ENCODE data around the gene HMG20B.

Gene HMG20B

GRCh38 chr19:3586127-3586626 lies 13.4 kb downstream of the HMG20B start:
- DNase-seq, result no peak

- no peak for DNase-seq
These were observed 14.1 kb downstream of the HMG20B start for GRCh38 chr19:3586707-3587346.

GRCh38 chr19:3589439-3589838 lies 16.7 kb downstream of the HMG20B start:
- DNase-seq, result no peak

- no peak for DNase-seq
These were observed 17.2 kb downstream of the HMG20B start for GRCh38 chr19:3589949-3590348.

- no peak for DNase-seq
These were observed 18.4 kb downstream of the HMG20B start for GRCh38 chr19:3590991-3591659.

DNA sequence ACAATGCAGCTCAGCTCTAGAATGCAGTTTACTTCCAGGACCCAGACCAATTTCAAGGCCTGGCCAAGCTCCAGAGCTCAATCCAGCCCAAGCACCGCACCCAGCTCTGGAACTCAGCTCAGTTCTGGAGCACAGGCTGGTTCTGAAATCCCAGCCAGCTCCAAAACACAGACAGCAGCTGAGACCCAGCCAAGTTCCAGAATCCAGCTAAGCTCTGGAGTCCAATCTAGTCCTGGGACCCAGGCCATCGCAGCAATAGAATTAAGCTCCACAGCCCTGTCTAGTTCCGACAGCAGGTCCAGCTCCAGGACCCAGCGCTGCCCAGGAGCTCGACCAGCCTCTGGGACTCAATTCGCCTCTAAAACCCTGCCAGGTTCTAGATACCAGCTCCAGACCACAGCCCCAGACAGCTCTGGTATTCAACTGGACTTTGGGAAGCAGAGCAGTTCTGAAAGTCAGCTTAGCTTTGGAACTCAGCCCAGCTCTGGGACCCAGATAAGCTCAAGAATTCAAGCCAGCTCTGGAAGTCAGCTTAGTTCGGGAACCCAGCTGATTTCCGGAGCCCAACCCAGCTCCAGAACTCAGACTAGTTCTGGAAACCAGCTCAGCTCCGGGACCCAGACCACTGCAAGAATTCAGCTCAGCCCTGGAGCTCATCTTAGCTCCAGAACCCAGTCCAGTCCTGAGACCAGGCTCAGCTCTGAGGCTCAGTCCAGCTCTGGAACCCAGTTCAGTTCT lies 19.3 kb downstream of the HMG20B start:
- DNase-seq, result no peak

DNA sequence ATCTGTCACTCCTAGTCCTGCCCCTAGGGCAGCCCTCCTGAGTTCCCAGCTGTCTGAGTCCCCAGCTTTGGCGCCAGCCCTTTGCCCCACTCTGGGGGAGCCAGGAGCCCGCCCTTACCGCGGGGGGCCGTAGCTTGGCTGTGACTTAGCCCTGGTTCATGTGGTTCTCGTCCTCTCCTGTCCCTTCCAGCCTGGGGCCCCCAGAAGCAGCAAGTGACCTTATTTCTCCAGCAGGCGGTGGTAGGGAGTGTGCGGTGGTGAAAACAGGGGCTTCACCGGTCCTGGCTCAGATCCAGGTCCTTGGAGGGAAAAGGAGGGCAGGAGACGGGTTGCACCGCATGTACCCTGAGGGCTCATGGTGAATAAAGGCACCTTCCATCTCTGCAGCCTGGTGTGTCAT lies 20.4 kb downstream of the HMG20B start:
- no peak for DNase-seq

DNA sequence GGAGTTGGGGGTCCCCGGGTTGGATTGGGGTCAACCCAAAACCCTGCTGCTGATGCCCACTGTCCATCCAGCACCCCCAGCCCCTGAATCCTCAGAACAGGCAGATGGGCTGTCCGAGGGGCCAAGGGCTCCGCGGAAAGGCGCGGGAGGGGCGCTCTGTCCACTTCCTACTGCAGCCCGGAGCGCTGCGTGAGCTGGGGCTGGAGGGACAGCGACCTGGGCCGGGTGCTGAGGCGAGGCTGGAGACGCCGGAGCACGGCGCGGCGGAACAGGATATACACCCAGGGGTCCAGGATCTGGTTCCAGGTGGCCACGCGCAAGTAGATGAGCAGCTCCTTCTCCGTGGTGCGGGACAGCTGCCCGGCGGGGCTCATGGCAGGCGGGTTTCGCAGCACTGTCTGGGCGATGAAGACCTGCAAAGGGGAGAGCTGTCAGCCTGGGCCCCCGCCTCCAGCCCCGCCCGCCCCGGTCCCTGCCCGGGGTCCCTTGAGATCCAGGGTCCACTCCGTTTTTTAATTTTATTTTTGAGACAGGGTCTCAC lies 22.8 kb downstream of the HMG20B start:
- no peak for DNase-seq

DNA sequence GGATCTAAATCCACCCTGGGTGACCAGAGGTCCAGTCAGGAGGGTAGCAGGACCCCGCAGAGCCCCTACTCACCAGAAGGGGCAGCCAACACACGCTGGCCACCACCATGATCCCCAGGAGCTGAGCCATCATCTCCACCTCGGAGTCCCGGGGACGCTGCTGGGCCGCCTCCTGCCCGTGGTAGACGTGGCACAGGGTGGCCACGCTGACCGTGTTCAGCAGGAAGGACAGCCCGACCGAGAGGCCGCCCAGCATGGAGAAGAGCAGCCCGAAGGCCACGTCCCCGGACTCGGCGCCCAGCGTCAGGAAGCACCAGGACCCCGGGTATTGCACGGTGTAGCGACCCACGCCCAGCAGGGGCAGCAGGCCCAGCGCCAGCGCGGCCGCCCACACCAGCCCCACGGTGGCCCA lies 27.0 kb downstream of the HMG20B start:
- no peak for DNase-seq

GRCh38 chr19:3601021-3601420 lies 28.3 kb downstream of the HMG20B start:
- no peak for DNase-seq

GRCh38 chr19:3603121-3603811 lies 30.5 kb downstream of the HMG20B start:
- no peak for DNase-seq

DNA sequence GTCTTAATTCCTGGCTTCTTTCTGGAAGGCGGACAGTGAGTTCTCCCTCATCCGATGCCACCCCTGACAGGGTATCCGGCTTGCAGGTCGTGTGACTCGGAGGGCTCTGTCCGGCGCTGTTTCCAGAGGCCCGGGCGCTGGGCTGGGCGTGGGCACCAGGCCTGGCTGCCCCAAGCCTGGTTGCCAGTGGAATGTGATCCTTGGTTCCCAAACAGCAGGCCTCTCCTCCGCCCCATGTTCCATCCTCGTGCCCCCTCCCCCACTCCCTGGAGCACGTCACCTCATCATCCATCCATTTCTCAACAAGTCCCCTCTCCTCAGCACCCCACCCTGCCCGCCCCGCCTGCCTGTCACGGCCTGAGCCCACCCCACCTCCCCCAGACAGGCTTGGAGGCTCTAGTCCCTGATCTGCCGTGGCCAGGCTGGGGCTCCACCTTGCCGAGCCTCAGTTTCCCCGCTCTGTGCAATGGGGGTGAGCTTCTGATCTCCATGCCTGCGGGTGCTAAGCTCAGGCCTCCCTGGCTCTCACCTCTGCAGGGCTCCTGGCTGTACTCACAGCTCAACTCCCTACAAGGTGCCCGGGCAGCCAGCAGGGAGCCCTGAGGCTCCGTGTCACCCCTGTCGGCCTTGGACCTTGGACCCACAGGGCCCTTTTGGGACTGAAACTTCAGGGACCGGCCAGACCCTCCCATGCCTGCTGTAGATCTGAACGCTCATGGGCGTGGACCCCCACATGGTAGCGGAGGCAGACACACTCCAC lies 31.7 kb downstream of the HMG20B start:
- no peak for DNase-seq

- no peak for DNase-seq
These were observed 32.2 kb downstream of the HMG20B start for GRCh38 chr19:3604987-3605343.

DNA sequence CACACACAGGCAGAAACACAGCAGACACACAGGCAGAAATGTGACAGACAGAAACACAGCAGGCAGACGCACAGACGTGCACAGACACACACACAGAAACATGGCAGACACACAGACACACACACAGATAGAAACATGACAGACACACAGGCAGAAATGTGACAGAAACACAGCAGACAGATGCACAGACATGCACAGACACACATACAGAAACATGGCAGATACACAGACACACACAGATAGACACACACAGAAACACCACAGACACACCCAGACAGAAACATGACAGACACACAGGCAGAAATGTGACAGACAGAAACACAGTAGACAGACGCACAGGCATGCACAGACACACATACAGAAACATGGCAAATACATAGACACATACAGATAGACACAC lies 32.6 kb downstream of the HMG20B start:
- DNase-seq, result no peak

- DNase-seq, result no peak
These were observed 33.0 kb downstream of the HMG20B start for GRCh38 chr19:3605770-3606169.

DNA sequence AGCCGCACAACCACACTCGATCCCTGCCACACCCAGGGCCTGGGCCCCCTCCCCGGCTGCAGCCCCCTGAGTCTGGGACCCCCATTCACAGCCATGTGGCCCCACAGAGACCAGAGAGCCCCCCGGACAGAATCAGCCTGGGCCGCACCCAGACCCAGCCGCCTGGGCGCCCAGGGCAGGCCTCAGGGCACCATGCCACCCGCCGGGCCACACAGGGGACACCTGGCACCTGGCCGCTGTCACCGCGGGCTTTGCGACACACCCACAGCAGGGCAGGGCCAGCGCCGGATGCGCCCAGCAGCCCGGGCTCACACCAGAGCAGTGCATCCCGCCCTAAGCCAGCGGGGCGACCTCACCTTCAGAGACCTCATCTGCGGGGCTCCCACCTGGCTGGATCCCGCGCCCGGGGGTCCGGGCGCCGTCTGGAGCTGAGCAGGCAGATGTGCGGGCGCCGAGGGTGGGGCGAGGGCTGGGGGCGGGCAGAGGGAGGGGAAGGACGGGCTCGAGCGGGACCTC lies 33.5 kb downstream of the HMG20B start:
- peak; percentile 52 for DNase-seq

GRCh38 chr19:3606690-3607289 lies 34.0 kb downstream of the HMG20B start, which contains the start of gene TBXA2R:
TBXA2R (minus strand) TSS chr19:3606875; CDS start chr19:3600634, 6,241 bp downstream.
- no peak for DNase-seq

DNA sequence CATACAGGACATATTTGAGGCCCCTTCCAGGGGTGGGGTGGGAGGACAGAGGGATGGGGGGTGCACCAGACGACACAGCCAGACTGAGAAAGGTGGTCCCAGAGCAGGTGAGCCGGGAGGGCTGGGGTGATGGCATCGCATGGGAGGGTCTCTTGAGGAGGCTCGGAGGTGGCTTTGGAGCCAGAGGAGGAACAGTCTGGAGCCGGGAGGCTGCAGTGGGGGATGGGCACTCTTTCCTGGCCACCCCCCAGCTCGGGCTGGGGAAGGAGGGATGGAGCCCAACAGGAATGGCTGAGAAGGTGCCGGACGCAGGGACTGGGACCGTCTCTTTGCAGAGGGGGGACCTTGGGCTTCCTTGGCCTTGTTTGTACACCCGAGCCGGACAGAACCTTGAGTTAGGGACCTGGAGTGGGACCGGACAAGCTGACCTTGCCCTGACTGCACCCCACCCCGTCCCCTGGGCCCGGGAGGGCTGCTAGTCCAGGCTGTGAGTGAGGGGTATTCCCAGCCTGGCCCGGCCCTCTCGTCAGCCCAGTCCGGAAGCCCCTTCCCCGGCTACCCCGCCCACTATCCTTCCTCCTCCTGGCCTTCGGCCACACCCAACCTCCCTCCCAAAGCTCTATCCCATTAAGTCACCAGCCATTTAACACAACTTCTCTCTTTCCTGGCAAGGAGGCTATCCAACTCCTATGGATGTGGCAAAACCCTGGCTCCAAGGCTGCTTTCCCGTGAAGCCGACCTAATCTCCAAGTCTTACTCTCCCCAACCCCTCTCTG lies 34.7 kb downstream of the HMG20B start:
- no peak for DNase-seq

DNA sequence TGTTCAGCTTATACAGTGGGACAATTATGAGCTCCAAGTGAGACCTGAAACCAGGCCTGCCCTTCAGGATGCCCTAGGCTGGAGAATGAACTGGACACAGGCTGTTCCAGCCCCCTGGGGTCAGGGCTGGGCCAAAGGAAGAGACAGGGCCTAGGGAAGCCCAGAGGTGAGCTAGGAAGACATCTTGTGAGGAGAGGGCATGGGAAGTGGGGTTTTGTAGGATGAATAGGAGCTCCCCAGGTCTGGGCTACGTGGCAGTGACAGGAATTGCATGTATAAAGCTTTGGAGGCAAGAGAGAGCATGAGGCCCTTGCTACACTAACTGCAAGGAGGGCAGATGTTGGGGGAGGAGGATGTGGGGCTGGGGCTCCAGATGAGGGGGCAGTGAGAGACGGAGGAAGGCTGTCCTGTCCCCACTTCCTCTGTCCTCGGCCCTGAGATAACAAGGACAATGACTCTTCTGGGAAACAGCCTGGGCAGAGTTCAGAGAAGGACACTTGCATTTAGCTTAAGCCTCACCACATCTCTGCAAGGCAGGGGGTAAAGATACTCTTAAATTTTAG lies 35.4 kb downstream of the HMG20B start:
- no peak for DNase-seq

- no peak for DNase-seq
These were observed 36.1 kb downstream of the HMG20B start for GRCh38 chr19:3608750-3609322.
